Hepatocyte (in vitro differentiated cells): ENCODE results near the gene ZSCAN10.

ENCODE experiments used
- CTCF ChIP-seq: fragments of 200-600 bp; sonication (generic); IDR thresholded peaks from 2 replicates; pipeline ENCODE4 v1.5.1; 2016; ENCODE audit warnings: antibody characterized with exemption, mild to moderate bottlenecking; ENCODE audit not compliant: poor library complexity
- EZH2 ChIP-seq: fragments of 200-600 bp; sonication (generic); IDR thresholded peaks from 2 replicates; pipeline ENCODE4 v1.6.1; 2016; ENCODE audit warnings: antibody characterized with exemption, mild to moderate bottlenecking, borderline replicate concordance

GRCh38 chr16:3074860-3075522 is 24.1 kb downstream of the ZSCAN10 start:
- TF ChIP-seq CTCF (no peak), EZH2 (no peak)
